HepG2 (cell line): Measurements from ENCODE around the gene VPREB1. TPM values are rescaled to one million over a fixed set of nuclear protein-coding genes. Genes with fewer than 3 reads are reported as not detected.

ENCODE experiments used
- ATAC-seq: fragments of 200-7000 bp; cut with Tn5 transposase; 3 replicates; pipeline ENCODE4 v1.9.1; 2020; ENCODE audit warnings: mild to moderate bottlenecking, moderate library complexity
- BruUV-seq: library from RNA; stranded (reverse); fragments of 400-500 nt; replicated peaks from 2 replicates; lab custom pipeline; 2021; lab: Mats Ljungman, UMichigan
- CTCF ChIA-PET: fragments of 300-600 bp; formaldehyde crosslinking; extraction: SDS; loops from one replicate; lab custom pipeline; 2021; ENCODE audit warnings: low total read pairs, inconsistent platforms, low intra/inter-chr PET ratio; lab: Yijun Ruan, JAX
- POLR2A ChIA-PET: fragments of 350-600 bp; sonication (Branson Sonifier 250); formaldehyde crosslinking; loops from one replicate; lab custom pipeline; 2020; ENCODE audit warnings: antibody characterized with exemption, inconsistent platforms; lab: Yijun Ruan, JAX
- DNase-seq: peaks from one replicate; pipeline ENCODE4 v3.0.0-alpha.2; 2015; ENCODE audit warnings: low spot score
- FAIRE-seq: peaks from 3 replicates; lab custom pipeline; 2011; peaks lifted over from hg19 to GRCh38; lab: Jason Lieb, UNC
- H2AFZ ChIP-seq: one replicate; pipeline ENCODE4 v1.6.1; 2011; ENCODE audit warnings: low read length, inconsistent platforms
- H3K27ac ChIP-seq: fragments of 300-600 bp; 3 replicates; pipeline ENCODE4 v1.8.0; 2011; ENCODE audit warnings: mixed run types, mild to moderate bottlenecking, mixed read lengths, low read length, inconsistent platforms; ENCODE audit not compliant: insufficient read depth; ENCODE audit errors: extremely low read length
- H3K27me3 ChIP-seq, 2 experiments: fragments of 200-600 bp in 1 of 2; 2 replicates in 1 of 2; 3 replicates in 1 of 2; pipeline versions ENCODE4 v1.6.0 to v1.8.0; 2011; ENCODE audit warnings: low read length in 2 of 2, mild to moderate bottlenecking in 2 of 2, moderate library complexity in 2 of 2, inconsistent platforms in 1 of 2; ENCODE audit not compliant: insufficient read depth in 2 of 2, control insufficient read depth in 1 of 2
- H3K36me3 ChIP-seq, 2 experiments: fragments of 200-600 bp in 1 of 2; replicated peaks in 1 of 2; 2 replicates in 1 of 2; 3 replicates in 1 of 2; pipeline versions ENCODE4 v1.5.1 to v1.8.0; 2011; ENCODE audit warnings: low read length in 2 of 2, inconsistent platforms in 1 of 2; ENCODE audit not compliant: insufficient read depth in 2 of 2, control insufficient read depth in 1 of 2
- H3K4me1 ChIP-seq: 2 replicates; pipeline ENCODE4 v1.5.1; 2012; ENCODE audit warnings: low read length, inconsistent platforms; ENCODE audit not compliant: insufficient read depth
- H3K4me2 ChIP-seq: 2 replicates; pipeline ENCODE4 v1.6.0; 2011; ENCODE audit warnings: low read depth, low read length, inconsistent platforms
- H3K4me3 ChIP-seq, 3 experiments: fragments of 200-600 bp in 1 of 3; sonication (generic), shearing (Covaris generic) in 1 of 3; replicated peaks in 1 of 3; 2 replicates each; pipeline ENCODE4 v1.5.1; 2011 to 2016; ENCODE audit warnings: low read length in 3 of 3, inconsistent platforms in 2 of 3, low read depth in 2 of 3, mild to moderate bottlenecking in 2 of 3, control low read depth in 1 of 3, mixed read lengths in 1 of 3; ENCODE audit not compliant: insufficient read depth in 1 of 3
- H3K79me2 ChIP-seq: one replicate; pipeline ENCODE4 v1.6.1; 2011; ENCODE audit warnings: low read length, inconsistent platforms; ENCODE audit not compliant: insufficient read depth
- H3K9ac ChIP-seq: 2 replicates; pipeline ENCODE4 v1.6.0; 2011; ENCODE audit warnings: mild to moderate bottlenecking, low read depth, low read length, inconsistent platforms; ENCODE audit not compliant: insufficient read depth
- H3K9me3 ChIP-seq: 2 replicates; pipeline ENCODE4 v1.5.1; 2012; ENCODE audit warnings: mild to moderate bottlenecking, low read length
- H4K20me1 ChIP-seq: 2 replicates; pipeline ENCODE4 v1.6.0; 2011; ENCODE audit warnings: inconsistent platforms, mild to moderate bottlenecking, low read length, moderate library complexity; ENCODE audit not compliant: insufficient read depth
- CBFB ChIP-seq: sonication (generic); formaldehyde crosslinking; IDR thresholded peaks from 2 replicates; pipeline ENCODE4 v1.4.0; 2020; ENCODE audit warnings: missing genetic modification reagents
- CCDC6 ChIP-seq: sonication (generic); formaldehyde crosslinking; IDR thresholded peaks from 2 replicates; pipeline ENCODE4 v1.8.1; 2022; ENCODE audit warnings: mild to moderate bottlenecking, missing genetic modification reagents, moderate library complexity
- NR0B2 ChIP-seq: sonication (generic); formaldehyde crosslinking; IDR thresholded peaks from 2 replicates; pipeline ENCODE4 v1.4.0; 2020; ENCODE audit warnings: mild to moderate bottlenecking, missing genetic modification reagents
- PHF20 ChIP-seq: sonication (generic); formaldehyde crosslinking; IDR thresholded peaks from 2 replicates; pipeline ENCODE4 v1.5.0; 2020; ENCODE audit warnings: mild to moderate bottlenecking, missing genetic modification reagents
- POLR2A ChIP-seq, 2 experiments: IDR thresholded peaks; 2 replicates each; pipeline ENCODE4 v1.6.1; 2011; ENCODE audit warnings: low read depth in 2 of 2, low read length in 2 of 2, mild to moderate bottlenecking in 1 of 2, moderate library complexity in 1 of 2; ENCODE audit not compliant: insufficient read depth in 1 of 2
- TAF1 ChIP-seq: sonication (generic); formaldehyde crosslinking; IDR thresholded peaks from 2 replicates; pipeline ENCODE4 v1.4.0; 2020; ENCODE audit warnings: missing genetic modification reagents
- ZNF121 ChIP-seq: sonication (generic); formaldehyde crosslinking; IDR thresholded peaks from 2 replicates; pipeline ENCODE4 v1.5.0; 2020; ENCODE audit warnings: mild to moderate bottlenecking, missing genetic modification reagents
- ZNF138 ChIP-seq: sonication (generic); formaldehyde crosslinking; IDR thresholded peaks from 2 replicates; pipeline ENCODE4 v1.5.0; 2020; ENCODE audit warnings: mild to moderate bottlenecking, low read depth, missing genetic modification reagents
- ZNF253 ChIP-seq: sonication (generic); formaldehyde crosslinking; IDR thresholded peaks from 2 replicates; pipeline ENCODE4 v1.8.0; 2022; ENCODE audit warnings: mild to moderate bottlenecking, missing genetic modification reagents, borderline replicate concordance
- ZNF329 ChIP-seq: sonication (generic); formaldehyde crosslinking; IDR thresholded peaks from 2 replicates; pipeline ENCODE4 v1.9.0; 2021; ENCODE audit warnings: low read depth, mild to moderate bottlenecking, missing genetic modification reagents
- ZNF430 ChIP-seq: sonication (generic); formaldehyde crosslinking; IDR thresholded peaks from 2 replicates; pipeline ENCODE4 v1.9.0; 2021; ENCODE audit warnings: mild to moderate bottlenecking, missing genetic modification reagents
- ZNF567 ChIP-seq: sonication (generic); formaldehyde crosslinking; IDR thresholded peaks from 2 replicates; pipeline ENCODE4 v1.8.1; 2023; ENCODE audit warnings: mild to moderate bottlenecking, missing genetic modification reagents, borderline replicate concordance
- ZNF570 ChIP-seq: sonication (generic); formaldehyde crosslinking; IDR thresholded peaks from 2 replicates; pipeline ENCODE4 v1.4.0; 2020; ENCODE audit warnings: mild to moderate bottlenecking, missing genetic modification reagents, borderline replicate concordance
- WGBS: methylation state at CpG from one replicate; pipeline ENCODE4 v1.1.6; 2017; ENCODE audit warnings: low lambda C conversion rate; 5-methylcytosine and 5-hydroxymethylcytosine counted together
- in situ Hi-C: cut with HindIII; loops from 2 replicates; pipeline ENCODE4 v1.10.0; 2017; ENCODE audit warnings: low pct_unique_long_range_greater_than_20kb; ENCODE audit not compliant: extremely low pct_ligation_motif_present
- intact Hi-C: fragments of 100-400 bp; cut with micrococcal nuclease; formaldehyde crosslinking; loops from one replicate; pipeline ENCODE4 v1.10.0; 2022; ENCODE audit not compliant: unreplicated experiment
- polyA plus RNA-seq, 8 experiments: library from polyadenylated mRNA; depleted of rRNA in 3 of 8; stranded (reverse) in 7 of 8; unstranded in 1 of 8; fragments of >200 nt; fragmentation: Illumina TruSeq in 4 of 8; extraction: Trizol in 4 of 8; gene quantifications; 2 replicates each; pipeline versions ENCODE4 v1.2.1 to v1.2.3, GENCODE V29; 2011 to 2016; ENCODE audit warnings: low read depth in 4 of 8, missing spikeins in 1 of 8, mixed read lengths in 1 of 8; ENCODE audit not compliant: insufficient read depth in 1 of 8
- total RNA-seq, 5 experiments: library from RNA; depleted of rRNA; stranded (reverse); fragments of >200 nt; fragmentation: Illumina TruSeq; extraction: Trizol; gene quantifications; 2 replicates each; pipeline ENCODE4 v1.2.3, GENCODE V29; 2016; ENCODE audit warnings: low read depth in 1 of 5
- TF ChIP-seq, protein P1 (sequence below): sonication (generic); formaldehyde crosslinking; conservative IDR thresholded peaks from 2 replicates; pipeline ENCODE4 v1.8.0; 2022; ENCODE audit warnings: low read depth, missing genetic modification reagents
- TF ChIP-seq, protein P2 (sequence below): sonication (generic); formaldehyde crosslinking; IDR thresholded peaks from 2 replicates; pipeline ENCODE4 v1.4.0; 2020; ENCODE audit warnings: missing genetic modification reagents
- TF ChIP-seq, protein P3 (sequence below): sonication (generic); formaldehyde crosslinking; IDR thresholded peaks from 2 replicates; pipeline ENCODE4 v1.8.0; 2022; ENCODE audit warnings: mild to moderate bottlenecking, missing genetic modification reagents, moderate library complexity

VPREB1 gene
- total and polyA plus RNA-seq, 2 of the 13 experiments (the other 11 are each of a cell fraction or from before 2014, with no cell fraction given): not detected

- in situ Hi-C loops: no loop called here
- no peak for DNase-seq
- Histone ChIP-seq H4K20me1 (no peaks in the 10 kb centered on the region), H3K4me2 (no peak overlapping the region), H3K9me3 (no peaks in the 10 kb centered on the region), H3K27me3 (peaks cover 3 to 38% of the 10 kb centered on the region in 2 experiments; a peak in 3 of 5 replicates)
- ATAC-seq: no peak
- BruUV-seq: no TSS peak
- no peak for TF ChIP-seq ZNF430 (CRISPR knock-in tag)
- TF ChIP-seq, protein P1, sequence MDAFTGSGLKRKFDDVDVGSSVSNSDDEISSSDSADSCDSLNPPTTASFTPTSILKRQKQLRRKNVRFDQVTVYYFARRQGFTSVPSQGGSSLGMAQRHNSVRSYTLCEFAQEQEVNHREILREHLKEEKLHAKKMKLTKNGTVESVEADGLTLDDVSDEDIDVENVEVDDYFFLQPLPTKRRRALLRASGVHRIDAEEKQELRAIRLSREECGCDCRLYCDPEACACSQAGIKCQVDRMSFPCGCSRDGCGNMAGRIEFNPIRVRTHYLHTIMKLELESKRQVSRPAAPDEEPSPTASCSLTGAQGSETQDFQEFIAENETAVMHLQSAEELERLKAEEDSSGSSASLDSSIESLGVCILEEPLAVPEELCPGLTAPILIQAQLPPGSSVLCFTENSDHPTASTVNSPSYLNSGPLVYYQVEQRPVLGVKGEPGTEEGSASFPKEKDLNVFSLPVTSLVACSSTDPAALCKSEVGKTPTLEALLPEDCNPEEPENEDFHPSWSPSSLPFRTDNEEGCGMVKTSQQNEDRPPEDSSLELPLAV (CRISPR knock-in tag): no peak
- TF ChIP-seq ZNF567: no peak
- TF ChIP-seq PHF20 (CRISPR knock-in tag): no peak
- TF ChIP-seq ZNF121 (CRISPR knock-in tag): no peak
- no peak for TF ChIP-seq ZNF138 (CRISPR knock-in tag)
- TF ChIP-seq CCDC6 (CRISPR knock-in tag): no peak
- TF ChIP-seq TAF1 (CRISPR knock-in tag): no peak
- TF ChIP-seq, protein P2, sequence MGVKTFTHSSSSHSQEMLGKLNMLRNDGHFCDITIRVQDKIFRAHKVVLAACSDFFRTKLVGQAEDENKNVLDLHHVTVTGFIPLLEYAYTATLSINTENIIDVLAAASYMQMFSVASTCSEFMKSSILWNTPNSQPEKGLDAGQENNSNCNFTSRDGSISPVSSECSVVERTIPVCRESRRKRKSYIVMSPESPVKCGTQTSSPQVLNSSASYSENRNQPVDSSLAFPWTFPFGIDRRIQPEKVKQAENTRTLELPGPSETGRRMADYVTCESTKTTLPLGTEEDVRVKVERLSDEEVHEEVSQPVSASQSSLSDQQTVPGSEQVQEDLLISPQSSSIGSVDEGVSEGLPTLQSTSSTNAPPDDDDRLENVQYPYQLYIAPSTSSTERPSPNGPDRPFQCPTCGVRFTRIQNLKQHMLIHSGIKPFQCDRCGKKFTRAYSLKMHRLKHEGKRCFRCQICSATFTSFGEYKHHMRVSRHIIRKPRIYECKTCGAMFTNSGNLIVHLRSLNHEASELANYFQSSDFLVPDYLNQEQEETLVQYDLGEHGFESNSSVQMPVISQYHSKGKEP (CRISPR knock-in tag): no peak
- TF ChIP-seq CBFB: no peak
- TF ChIP-seq, protein P3, sequence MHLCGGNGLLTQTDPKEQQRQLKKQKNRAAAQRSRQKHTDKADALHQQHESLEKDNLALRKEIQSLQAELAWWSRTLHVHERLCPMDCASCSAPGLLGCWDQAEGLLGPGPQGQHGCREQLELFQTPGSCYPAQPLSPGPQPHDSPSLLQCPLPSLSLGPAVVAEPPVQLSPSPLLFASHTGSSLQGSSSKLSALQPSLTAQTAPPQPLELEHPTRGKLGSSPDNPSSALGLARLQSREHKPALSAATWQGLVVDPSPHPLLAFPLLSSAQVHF (CRISPR knock-in tag): no peak
- TF ChIP-seq ZNF253 (CRISPR knock-in tag): no peak
- no peak for TF ChIP-seq POLR2A (IDR thresholded peaks at IDR 0.05; ENCODE audit: insufficient read depth in 1 of 2, low read depth in 2 of 2, low read length in 2 of 2)
- no peak for TF ChIP-seq NR0B2 (CRISPR knock-in tag)
- TF ChIP-seq ZNF329: no peak
- no peak for TF ChIP-seq ZNF570 (CRISPR knock-in tag)
- TF ChIP-seq, all 625 proteins: peak for 0
- Histone ChIP-seq H2AFZ (no peak overlapping the region), H3K4me3 (no peak overlapping the region), H3K4me1 (no peaks in the 10 kb centered on the region), H3K79me2 (no peaks in the 10 kb centered on the region), H3K27ac (no peak overlapping the region), H3K36me3 (no peaks in the 10 kb centered on the region), H3K9ac (no peak overlapping the region)
- ChIA-PET CTCF (no interaction called here), POLR2A (no interaction called here)
- 49% methylated on average over 10 of the region's 18 CpGs for WGBS
- intact Hi-C loops: no loop called here
- FAIRE-seq: no peak
Measured at GRCh38 chr22:22245256-22245909, 797 bp downstream of the VPREB1 start.
